ENCODE data around the gene RRN3. TPM values are rescaled to one million over a fixed set of nuclear protein-coding genes. Genes with fewer than 3 reads are reported as not detected.

Gene RRN3
- total RNA-seq, 1 experiment from 2014 or later, result 32.2 TPM

DNA sequence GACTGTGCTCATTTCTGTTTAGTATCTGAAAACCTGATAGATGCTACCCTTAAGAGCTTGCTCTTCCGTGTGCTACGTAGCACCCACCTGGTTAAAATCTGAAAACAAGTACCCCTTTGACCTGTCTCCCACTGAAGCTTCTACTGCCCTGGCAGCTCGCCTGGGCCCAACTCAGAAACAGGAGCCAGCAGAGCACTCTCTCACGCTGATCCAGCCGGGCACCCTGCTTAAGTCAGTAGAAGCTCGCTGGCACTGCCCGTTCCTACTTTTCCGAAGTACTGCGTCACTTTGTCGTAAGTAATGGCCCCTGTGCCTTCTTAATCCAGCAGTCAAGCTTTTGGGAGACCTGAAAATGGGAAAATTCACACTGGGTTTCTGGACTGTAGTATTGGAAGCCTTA is 57.1 kb downstream of the RRN3 start:
- H3K27me3 Mint-ChIP-seq (ENCODE audit: insufficient read depth, unreplicated experiment), result no peaks in the 10 kb centered on the region
- ChIA-PET CTCF (no interaction called here), POLR2A (no interaction called here)
- no peak for DNase-seq
- peaks cover 81% of the 10 kb centered on the region for H3K36me3 Mint-ChIP-seq (ENCODE audit: insufficient read depth, unreplicated experiment)
- Histone ChIP-seq H3K27me3 (replicated peaks; ENCODE audit: control insufficient read depth, insufficient read depth, low read length) (no peaks in the 10 kb centered on the region), H3K4me1 (no peaks in the 10 kb centered on the region), H3K36me3 (ENCODE audit: control insufficient read depth, insufficient read depth, low read length) (peaks cover 6% of the 10 kb centered on the region), H3K4me3 (ENCODE audit: low read depth, low read length) (no peak overlapping the region), H3K9me3 (no peaks in the 10 kb centered on the region)
- no peaks in the 10 kb centered on the region for H3K4me1 Mint-ChIP-seq (ENCODE audit: low read depth, unreplicated experiment)
- no peak overlapping the region for H3K27ac Mint-ChIP-seq (ENCODE audit: unreplicated experiment)
- BruUV-seq (replicated peaks), result TSS peak; percentile 72
- TF ChIP-seq, protein P1, sequence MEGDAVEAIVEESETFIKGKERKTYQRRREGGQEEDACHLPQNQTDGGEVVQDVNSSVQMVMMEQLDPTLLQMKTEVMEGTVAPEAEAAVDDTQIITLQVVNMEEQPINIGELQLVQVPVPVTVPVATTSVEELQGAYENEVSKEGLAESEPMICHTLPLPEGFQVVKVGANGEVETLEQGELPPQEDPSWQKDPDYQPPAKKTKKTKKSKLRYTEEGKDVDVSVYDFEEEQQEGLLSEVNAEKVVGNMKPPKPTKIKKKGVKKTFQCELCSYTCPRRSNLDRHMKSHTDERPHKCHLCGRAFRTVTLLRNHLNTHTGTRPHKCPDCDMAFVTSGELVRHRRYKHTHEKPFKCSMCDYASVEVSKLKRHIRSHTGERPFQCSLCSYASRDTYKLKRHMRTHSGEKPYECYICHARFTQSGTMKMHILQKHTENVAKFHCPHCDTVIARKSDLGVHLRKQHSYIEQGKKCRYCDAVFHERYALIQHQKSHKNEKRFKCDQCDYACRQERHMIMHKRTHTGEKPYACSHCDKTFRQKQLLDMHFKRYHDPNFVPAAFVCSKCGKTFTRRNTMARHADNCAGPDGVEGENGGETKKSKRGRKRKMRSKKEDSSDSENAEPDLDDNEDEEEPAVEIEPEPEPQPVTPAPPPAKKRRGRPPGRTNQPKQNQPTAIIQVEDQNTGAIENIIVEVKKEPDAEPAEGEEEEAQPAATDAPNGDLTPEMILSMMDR (IDR thresholded peaks at IDR 0.05; ENCODE audit: insufficient read depth in 1 of 2, low read depth in 1 of 2, low read length in 1 of 2, severe bottlenecking in 1 of 2, unreplicated experiment in 1 of 2), result no peak
- no peaks in the 10 kb centered on the region for H3K9me3 Mint-ChIP-seq (ENCODE audit: unreplicated experiment)
- intact Hi-C loops (cut with micrococcal nuclease; ENCODE audit: unreplicated experiment), result no loop called here
- no peak overlapping the region for H3K4me3 Mint-ChIP-seq (ENCODE audit: unreplicated experiment)

DNA sequence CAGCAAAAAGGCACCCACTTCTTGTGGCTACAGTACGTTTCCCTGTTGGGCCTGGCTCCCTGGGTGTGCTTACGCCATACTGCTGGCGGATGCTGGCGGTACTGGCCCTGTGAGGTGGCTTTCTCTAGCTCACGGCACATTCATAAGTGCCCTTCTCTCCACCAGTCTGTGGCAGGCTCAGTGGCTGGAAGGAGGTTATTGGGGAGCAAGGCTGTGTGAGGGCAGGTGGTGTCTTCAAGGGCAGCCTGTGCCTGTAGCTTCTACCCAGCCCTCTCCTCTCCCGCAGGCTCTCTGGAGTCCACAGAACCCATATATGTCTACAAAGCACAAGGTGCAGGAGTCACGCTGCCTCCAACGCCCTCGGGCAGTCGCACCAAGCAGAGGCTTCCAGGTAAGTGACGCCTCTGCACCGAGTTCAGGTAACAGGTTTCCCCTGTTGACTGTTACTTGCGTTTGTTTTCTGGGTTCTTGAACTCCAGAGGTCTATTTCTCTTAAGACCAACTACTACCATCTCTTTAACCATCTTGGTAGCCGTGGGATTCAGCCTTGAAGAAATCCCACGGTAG is 58.8 kb downstream of the RRN3 start:
- no TSS peak for BruUV-seq (replicated peaks)
- peaks cover 8% of the 10 kb centered on the region for H3K36me3 ChIP-seq (ENCODE audit: control insufficient read depth, insufficient read depth, low read length)
- intact Hi-C loops (cut with micrococcal nuclease; ENCODE audit: unreplicated experiment), result no loop called here
- Mint-ChIP-seq H3K27ac (ENCODE audit: unreplicated experiment) (no peak overlapping the region), H3K9me3 (ENCODE audit: unreplicated experiment) (no peaks in the 10 kb centered on the region), H3K4me3 (ENCODE audit: unreplicated experiment) (no peak overlapping the region), H3K36me3 (ENCODE audit: insufficient read depth, unreplicated experiment) (peaks cover 96% of the 10 kb centered on the region), H3K27me3 (ENCODE audit: insufficient read depth, unreplicated experiment) (no peaks in the 10 kb centered on the region), H3K4me1 (ENCODE audit: low read depth, unreplicated experiment) (no peaks in the 10 kb centered on the region)
- no peak overlapping the region for H3K4me3 ChIP-seq (ENCODE audit: low read depth, low read length)
- DNase-seq, result no peak
- CTCF ChIA-PET, result no interaction called here
- TF ChIP-seq, protein P1 (IDR thresholded peaks at IDR 0.05; ENCODE audit: insufficient read depth in 1 of 2, low read depth in 1 of 2, low read length in 1 of 2, severe bottlenecking in 1 of 2, unreplicated experiment in 1 of 2), result no peak
- H3K27me3 ChIP-seq (replicated peaks; ENCODE audit: control insufficient read depth, insufficient read depth, low read length), result no peaks in the 10 kb centered on the region
- POLR2A ChIA-PET, result no interaction called here
- H3K9me3 ChIP-seq, result no peaks in the 10 kb centered on the region
- no peaks in the 10 kb centered on the region for H3K4me1 ChIP-seq

DNA sequence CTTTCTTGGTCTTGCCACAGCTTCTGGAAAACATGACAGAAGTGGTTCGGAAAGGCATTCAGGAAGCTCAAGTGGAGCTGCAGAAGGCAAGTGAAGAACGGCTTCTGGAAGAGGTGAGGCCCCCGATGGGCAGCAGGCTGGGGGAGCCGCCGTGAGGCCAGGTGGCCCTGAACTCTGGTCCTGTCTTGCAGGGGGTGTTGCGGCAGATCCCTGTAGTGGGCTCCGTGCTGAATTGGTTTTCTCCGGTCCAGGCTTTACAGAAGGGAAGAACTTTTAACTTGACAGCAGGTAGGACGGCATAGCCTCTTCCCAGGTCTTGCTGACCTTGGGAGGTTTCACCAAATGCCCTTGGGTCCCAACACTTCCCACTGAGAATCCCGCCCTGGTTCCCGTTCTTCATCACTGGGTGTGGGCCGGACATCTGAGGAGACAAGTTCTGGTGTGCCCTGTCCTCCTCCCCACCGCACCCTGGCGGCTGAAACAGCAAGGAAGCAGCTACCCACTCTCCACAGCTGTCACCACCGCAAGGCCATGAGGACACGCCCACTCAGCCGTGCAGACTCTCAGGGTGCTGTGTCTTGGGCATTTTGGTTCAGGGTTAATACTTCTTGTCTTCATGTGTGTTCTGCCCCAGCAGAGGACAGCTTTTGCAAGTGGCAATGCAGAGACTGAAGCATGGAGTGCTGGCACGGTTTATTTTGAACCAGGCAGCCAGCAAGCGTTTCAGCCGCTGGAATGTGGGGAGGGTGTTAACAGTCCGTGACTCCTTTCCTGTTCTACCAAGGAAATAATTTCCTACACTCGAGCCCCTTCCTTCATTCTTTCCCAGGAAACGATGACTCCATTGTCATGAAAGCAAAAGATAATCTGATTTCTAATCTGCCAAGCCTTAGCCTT is 59.6 kb downstream of the RRN3 start:
- Histone ChIP-seq H3K9me3 (no peaks in the 10 kb centered on the region), H3K36me3 (ENCODE audit: control insufficient read depth, insufficient read depth, low read length) (peaks cover 8% of the 10 kb centered on the region), H3K4me1 (no peaks in the 10 kb centered on the region), H3K27me3 (replicated peaks; ENCODE audit: control insufficient read depth, insufficient read depth, low read length) (no peaks in the 10 kb centered on the region), H3K4me3 (ENCODE audit: low read depth, low read length) (no peak overlapping the region)
- BruUV-seq (replicated peaks), result no TSS peak
- Mint-ChIP-seq H3K27ac (ENCODE audit: unreplicated experiment) (no peak overlapping the region), H3K36me3 (ENCODE audit: insufficient read depth, unreplicated experiment) (peaks cover 95% of the 10 kb centered on the region), H3K4me3 (ENCODE audit: unreplicated experiment) (no peak overlapping the region), H3K9me3 (ENCODE audit: unreplicated experiment) (no peaks in the 10 kb centered on the region), H3K27me3 (ENCODE audit: insufficient read depth, unreplicated experiment) (no peaks in the 10 kb centered on the region), H3K4me1 (ENCODE audit: low read depth, unreplicated experiment) (no peaks in the 10 kb centered on the region)
- POLR2A ChIA-PET, result no interaction called here
- CTCF ChIA-PET, result no interaction called here
- DNase-seq, result no peak
- TF ChIP-seq, protein P1 (IDR thresholded peaks at IDR 0.05; ENCODE audit: insufficient read depth in 1 of 2, low read depth in 1 of 2, low read length in 1 of 2, severe bottlenecking in 1 of 2, unreplicated experiment in 1 of 2), result no peak
- intact Hi-C loops (cut with micrococcal nuclease; ENCODE audit: unreplicated experiment), result no loop called here

Measured in Caco-2 (cell line).